Measurements from ENCODE around the gene TPBGL.

TPBGL gene

GRCh38 chr11:75240311-75241035 is at the start of gene TPBGL:
Gene TPBGL, plus strand, starts transcription at chr11:75240774. Its CDS starts 276 bp downstream, at chr11:75241050.
- no peak for TF ChIP-seq CTCF (IDR thresholded peaks at IDR 0.05; ENCODE audit: borderline replicate concordance, insufficient read depth, low read depth, low read length)

GRCh38 chr11:75191330-75191717 is 49.2 kb upstream of the TPBGL start:
- no peak overlapping the region for H3K4me3 ChIP-seq (ENCODE audit: low read depth, low read length)
- no peak for TF ChIP-seq CTCF (IDR thresholded peaks at IDR 0.05; ENCODE audit: borderline replicate concordance, insufficient read depth, low read depth, low read length)

More at GRCh38 chr11:75240311-75241035, at the start of gene TPBGL:
- no peak within 1 kb of the TSS for H3K4me3 ChIP-seq (ENCODE audit: low read depth, low read length)

GRCh38 chr11:75193271-75193670 is 47.3 kb upstream of the TPBGL start:
- TF ChIP-seq CTCF (IDR thresholded peaks at IDR 0.05; ENCODE audit: borderline replicate concordance, insufficient read depth, low read depth, low read length): no peak
- no peak overlapping the region for H3K4me3 ChIP-seq (ENCODE audit: low read depth, low read length)

GRCh38 chr11:75193711-75194110 is 46.9 kb upstream of the TPBGL start:
- H3K4me3 ChIP-seq (ENCODE audit: low read depth, low read length): no peak overlapping the region
- TF ChIP-seq CTCF (IDR thresholded peaks at IDR 0.05; ENCODE audit: borderline replicate concordance, insufficient read depth, low read depth, low read length): no peak

GRCh38 chr11:75194147-75194546 is 46.4 kb upstream of the TPBGL start:
- no peak for TF ChIP-seq CTCF (IDR thresholded peaks at IDR 0.05; ENCODE audit: borderline replicate concordance, insufficient read depth, low read depth, low read length)
- no peak overlapping the region for H3K4me3 ChIP-seq (ENCODE audit: low read depth, low read length)

- no peak for TF ChIP-seq CTCF (IDR thresholded peaks at IDR 0.05; ENCODE audit: borderline replicate concordance, insufficient read depth, low read depth, low read length)
- H3K4me3 ChIP-seq (ENCODE audit: low read depth, low read length): no peak overlapping the region
Observed at GRCh38 chr11:75195167-75195962, 45.2 kb upstream of the TPBGL start.
